Nucleus accumbens (tissue), 56 donors: Measurements from ENCODE around the gene SRRT.
A peak's percentile ranks its signal among the peaks of the same experiment; 100 is the strongest.
"Not testable (repeated sequence)": the region's sequence is repeated elsewhere in the genome, so short reads cannot be mapped to it uniquely, and the experiment has no call there.

Experiments
- DNase-seq, 56 donors: peaks; one replicate each; lab custom pipeline; 2025; lab: John Stamatoyannopoulos, UW

SRRT gene

GRCh38 chr7:100892364-100893317, 17.7 kb downstream of the SRRT start:
- no peak for DNase-seq

- DNase-seq = no peak
Observed at GRCh38 chr7:100893318-100893895, 18.5 kb downstream of the SRRT start.

GRCh38 chr7:100893910-100894721, 19.2 kb downstream of the SRRT start:
- DNase-seq = no peak

- DNase-seq = peak in 32 of 56 donors; percentile 7 to 79 (median 36)
Observed at GRCh38 chr7:100894860-100895700, 20.2 kb downstream of the SRRT start.

GRCh38 chr7:100895701-100895955, 20.7 kb downstream of the SRRT start, which contains the start of gene ACHE:
Gene ACHE (minus strand): TSS chr7:100895888. CDS start chr7:100894232, 1,656 bp downstream.
- DNase-seq = no peak

GRCh38 chr7:100895956-100896731, 21.2 kb downstream of the SRRT start:
- DNase-seq = peak in 24 of 56 donors; percentile 16 to 60 (median 34)

- DNase-seq = peak in 41 of 56 donors; percentile 16 to 79 (median 45)
Observed at GRCh38 chr7:100896732-100897608, 22.1 kb downstream of the SRRT start.

- no peak for DNase-seq
Observed at GRCh38 chr7:100897772-100898454, 23.0 kb downstream of the SRRT start.

GRCh38 chr7:100899432-100899831, 24.5 kb downstream of the SRRT start:
- DNase-seq = no peak

GRCh38 chr7:100900978-100901377, 26.1 kb downstream of the SRRT start:
- no peak for DNase-seq

GRCh38 chr7:100901921-100902332, 27.0 kb downstream of the SRRT start:
- DNase-seq = no peak

GRCh38 chr7:100902638-100903037, 27.7 kb downstream of the SRRT start:
- no peak for DNase-seq

GRCh38 chr7:100908512-100908911, 33.6 kb downstream of the SRRT start:
- no peak for DNase-seq

GRCh38 chr7:100910443-100910842, 35.5 kb downstream of the SRRT start:
- not testable (repeated sequence) for DNase-seq

- no peak for DNase-seq
Observed at GRCh38 chr7:100911484-100911883, 36.6 kb downstream of the SRRT start.

- no peak for DNase-seq
Observed at GRCh38 chr7:100914208-100914878, 39.4 kb downstream of the SRRT start.

- no peak for DNase-seq
Observed at GRCh38 chr7:100914879-100915447, 40.1 kb downstream of the SRRT start.
